Measurements from ENCODE around the gene NKIRAS2.
"Not testable (repeated sequence)": the region's sequence is repeated elsewhere in the genome, so short reads cannot be mapped to it uniquely, and the experiment has no call there.

Gene NKIRAS2

GRCh38 chr17:42000413-42001133 is 19.3 kb upstream of the NKIRAS2 start:
- DNase-seq = no peak

- no peak for DNase-seq
Observed at GRCh38 chr17:42001729-42002128, 18.2 kb upstream of the NKIRAS2 start.

- no peak for DNase-seq
Observed at GRCh38 chr17:42002175-42002791, 17.6 kb upstream of the NKIRAS2 start.

GRCh38 chr17:42002792-42003301 is 17.0 kb upstream of the NKIRAS2 start:
- no peak for DNase-seq

GRCh38 chr17:42005166-42005565 is 14.7 kb upstream of the NKIRAS2 start:
- DNase-seq = no peak

- no peak for DNase-seq
Observed at GRCh38 chr17:42009170-42009569, 10.7 kb upstream of the NKIRAS2 start.

- peak; percentile 84 for DNase-seq
Observed at GRCh38 chr17:42010266-42010680, 9.6 kb upstream of the NKIRAS2 start.

- peak; percentile 19 for DNase-seq
Observed at GRCh38 chr17:42010898-42011516, 8.9 kb upstream of the NKIRAS2 start.

- DNase-seq = not testable (repeated sequence)
Observed at GRCh38 chr17:42012363-42012762, 7.5 kb upstream of the NKIRAS2 start.

- not testable (repeated sequence) for DNase-seq
Observed at GRCh38 chr17:42013740-42014139, 6.2 kb upstream of the NKIRAS2 start.

GRCh38 chr17:42016411-42016831 is 3.5 kb upstream of the NKIRAS2 start:
- DNase-seq = no peak

GRCh38 chr17:42016941-42017865 is 2.7 kb upstream of the NKIRAS2 start, which contains the start of gene DNAJC7:
Gene DNAJC7 (minus strand): TSS chr17:42017439. CDS start chr17:42017416, 23 bp downstream.
- DNase-seq = peak; percentile 88

- DNase-seq = peak; percentile 42
Observed at GRCh38 chr17:42017866-42018200, 2.1 kb upstream of the NKIRAS2 start.

- DNase-seq = no peak
Observed at GRCh38 chr17:42018339-42018738, 1.6 kb upstream of the NKIRAS2 start.

GRCh38 chr17:42018988-42019387 is 902 bp upstream of the NKIRAS2 start:
- DNase-seq = no peak

- DNase-seq = not testable (repeated sequence)
Observed at GRCh38 chr17:42020845-42021244, 955 bp downstream of the NKIRAS2 start.

- DNase-seq = peak; percentile 91
Observed at GRCh38 chr17:42023524-42024349, 3.8 kb downstream of the NKIRAS2 start.

- no peak for DNase-seq
Observed at GRCh38 chr17:42025191-42025579, 5.3 kb downstream of the NKIRAS2 start.

- no peak for DNase-seq
Observed at GRCh38 chr17:42025936-42026335, 6.0 kb downstream of the NKIRAS2 start.

GRCh38 chr17:42026857-42027589 is 7.1 kb downstream of the NKIRAS2 start:
- DNase-seq = peak; percentile 9

GRCh38 chr17:42027590-42027889 is 7.7 kb downstream of the NKIRAS2 start:
- DNase-seq = no peak
